GM23338 (cell line): Measurements from ENCODE around the gene DACH1. TPM values are rescaled to one million over a fixed set of nuclear protein-coding genes. Genes with fewer than 3 reads are reported as not detected.
A peak's percentile ranks its signal among the peaks of the same experiment; 100 is the strongest.

Source experiments
- ATAC-seq: fragments of 200-7000 bp; cut with Tn5 transposase; 3 replicates; pipeline ENCODE4 v1.9.1; 2020
- DNase-seq: peaks from one replicate; pipeline ENCODE4 v3.0.0-alpha.2; 2015; ENCODE audit warnings: low spot score
- H2AFZ ChIP-seq: fragments of 200-600 bp; sonication (generic); 2 replicates; pipeline ENCODE4 v1.8.0; 2016; ENCODE audit warnings: antibody characterized with exemption, mild to moderate bottlenecking, moderate library complexity
- H3F3A ChIP-seq: fragments of 200-600 bp; sonication (generic); replicated peaks from 2 replicates; pipeline ENCODE4 v1.8.0; 2017; ENCODE audit warnings: antibody characterized with exemption, mixed run types, low read depth
- H3K27ac ChIP-seq: fragments of 200-600 bp; sonication (generic); 2 replicates; pipeline ENCODE4 v1.6.1; 2016; ENCODE audit warnings: low read depth
- H3K27me3 ChIP-seq: fragments of 200-600 bp; sonication (generic); 2 replicates; pipeline ENCODE4 v1.8.0; 2016; ENCODE audit warnings: mild to moderate bottlenecking, mixed run types, moderate library complexity; ENCODE audit not compliant: insufficient read depth
- H3K36me3 ChIP-seq: fragments of 200-600 bp; sonication (generic); 2 replicates; pipeline ENCODE4 v1.8.0; 2016; ENCODE audit warnings: mild to moderate bottlenecking; ENCODE audit not compliant: insufficient read depth
- H3K4me1 ChIP-seq: fragments of 200-600 bp; sonication (generic); 2 replicates; pipeline ENCODE4 v1.8.0; 2016; ENCODE audit warnings: mild to moderate bottlenecking, moderate library complexity; ENCODE audit not compliant: insufficient read depth
- H3K4me2 ChIP-seq: fragments of 200-600 bp; sonication (generic); 2 replicates; pipeline ENCODE4 v1.7.1; 2017; ENCODE audit warnings: mixed run types
- H3K4me3 ChIP-seq: fragments of 200-600 bp; sonication (generic); 2 replicates; pipeline ENCODE4 v1.6.1; 2016; ENCODE audit warnings: mixed run types
- H3K79me2 ChIP-seq: fragments of 200-600 bp; sonication (generic); replicated peaks from 2 replicates; pipeline ENCODE4 v1.8.0; 2017; ENCODE audit warnings: mild to moderate bottlenecking; ENCODE audit not compliant: insufficient read depth
- H3K9me2 ChIP-seq: fragments of 200-600 bp; sonication (generic); 2 replicates; pipeline ENCODE4 v1.8.0; 2017; ENCODE audit not compliant: insufficient read depth
- H4K20me1 ChIP-seq: fragments of 200-600 bp; sonication (generic); replicated peaks from 2 replicates; pipeline ENCODE4 v1.8.0; 2017; ENCODE audit warnings: mild to moderate bottlenecking; ENCODE audit not compliant: insufficient read depth
- H3K27ac Mint-ChIP-seq: 2 replicates; pipeline ENCODE4 v1.8.0; 2020; ENCODE audit warnings: inconsistent platforms, mild to moderate bottlenecking, moderate library complexity, mixed read lengths
- H3K27me3 Mint-ChIP-seq: 3 replicates; pipeline ENCODE4 v1.8.0; 2022; ENCODE audit warnings: low read depth, mild to moderate bottlenecking, moderate library complexity, mixed read lengths, inconsistent platforms; ENCODE audit not compliant: insufficient read depth, poor library complexity
- H3K36me3 Mint-ChIP-seq: 3 replicates; pipeline ENCODE4 v1.8.0; 2021; ENCODE audit warnings: low read depth, mild to moderate bottlenecking, inconsistent platforms, moderate library complexity, mixed read lengths
- H3K4me1 Mint-ChIP-seq: 3 replicates; pipeline ENCODE4 v1.8.0; 2020; ENCODE audit warnings: mild to moderate bottlenecking, inconsistent platforms, mixed read lengths
- H3K4me3 Mint-ChIP-seq: 3 replicates; pipeline ENCODE4 v1.8.0; 2021; ENCODE audit warnings: moderate library complexity, mild to moderate bottlenecking, inconsistent platforms, mixed read lengths
- H3K9me3 Mint-ChIP-seq: 3 replicates; pipeline ENCODE4 v1.8.0; 2020; ENCODE audit warnings: moderate library complexity, mild to moderate bottlenecking, inconsistent platforms, mixed read lengths
- CREB1 ChIP-seq: fragments of 250-450 bp; sonication (Bioruptor Pico); IDR thresholded peaks from 2 replicates; pipeline ENCODE4 v1.5.0; 2020; ENCODE audit warnings: low read depth, mild to moderate bottlenecking, moderate library complexity
- EZH2phosphoT487 ChIP-seq: fragments of 200-600 bp; sonication (generic); IDR thresholded peaks from one replicate; pipeline ENCODE4 v1.8.1; 2018; ENCODE audit warnings: antibody characterized with exemption; ENCODE audit not compliant: unreplicated experiment
- JUNB ChIP-seq: IDR thresholded peaks from one replicate; pipeline ENCODE4 v1.6.1; 2016; ENCODE audit warnings: antibody characterized with exemption; ENCODE audit not compliant: unreplicated experiment
- POLR2AphosphoS5 ChIP-seq: IDR thresholded peaks from 2 replicates; pipeline ENCODE4 v1.6.1; 2016; ENCODE audit warnings: antibody characterized with exemption, low read depth
- STAT1 ChIP-seq: IDR thresholded peaks from one replicate; pipeline ENCODE4 v1.6.1; 2016; ENCODE audit warnings: antibody characterized with exemption; ENCODE audit not compliant: unreplicated experiment
- ZNF114 ChIP-seq: fragments of 250-450 bp; sonication (Bioruptor Pico); IDR thresholded peaks from 2 replicates; pipeline ENCODE4 v1.5.0; 2020; ENCODE audit warnings: mild to moderate bottlenecking, moderate library complexity
- ZNF331 ChIP-seq: fragments of 250-450 bp; sonication (Bioruptor Pico); IDR thresholded peaks from 2 replicates; pipeline ENCODE4 v1.5.0; 2020; ENCODE audit warnings: low read depth, mild to moderate bottlenecking, moderate library complexity
- polyA plus RNA-seq: library from polyadenylated mRNA; unstranded; fragments of >200 nt; fragmentation: Nextera tagmentation; extraction: Ambion mirVana; gene quantifications from 2 replicates; pipeline ENCODE4 v1.2.1, GENCODE V29; 2016
- total RNA-seq: library from RNA; depleted of rRNA; stranded (reverse); fragments of >200 nt; shearing (Covaris generic); gene quantifications from 2 replicates; pipeline ENCODE4 v1.2.3, GENCODE V29; 2014
- TF ChIP-seq, protein P1 (sequence below): fragments of 250-450 bp; sonication (Bioruptor Pico); IDR thresholded peaks from 2 replicates; pipeline ENCODE4 v1.5.0; 2020; ENCODE audit warnings: mild to moderate bottlenecking, moderate library complexity
- TF ChIP-seq, protein P2 (sequence below): IDR thresholded peaks from 2 replicates; pipeline ENCODE4 v1.6.1; 2016; ENCODE audit warnings: antibody characterized with exemption
- TF ChIP-seq, protein P3 (sequence below): IDR thresholded peaks from one replicate; pipeline ENCODE4 v1.6.1; 2018; ENCODE audit warnings: antibody characterized with exemption; ENCODE audit not compliant: unreplicated experiment
- TF ChIP-seq, protein P4 (sequence below), 2 experiments: fragments of 200-600 bp in 1 of 2; sonication (generic) in 1 of 2; conservative IDR thresholded peaks; 2 replicates each; pipeline versions ENCODE4 v1.5.1 to v1.6.1; 2016 to 2017; ENCODE audit warnings: antibody characterized with exemption in 2 of 2, low read depth in 2 of 2, mild to moderate bottlenecking in 2 of 2, moderate library complexity in 1 of 2

DACH1 gene
- total and polyA plus RNA-seq, 2 experiments from 2014 or later, result 0.45 to 0.57 TPM

DNA sequence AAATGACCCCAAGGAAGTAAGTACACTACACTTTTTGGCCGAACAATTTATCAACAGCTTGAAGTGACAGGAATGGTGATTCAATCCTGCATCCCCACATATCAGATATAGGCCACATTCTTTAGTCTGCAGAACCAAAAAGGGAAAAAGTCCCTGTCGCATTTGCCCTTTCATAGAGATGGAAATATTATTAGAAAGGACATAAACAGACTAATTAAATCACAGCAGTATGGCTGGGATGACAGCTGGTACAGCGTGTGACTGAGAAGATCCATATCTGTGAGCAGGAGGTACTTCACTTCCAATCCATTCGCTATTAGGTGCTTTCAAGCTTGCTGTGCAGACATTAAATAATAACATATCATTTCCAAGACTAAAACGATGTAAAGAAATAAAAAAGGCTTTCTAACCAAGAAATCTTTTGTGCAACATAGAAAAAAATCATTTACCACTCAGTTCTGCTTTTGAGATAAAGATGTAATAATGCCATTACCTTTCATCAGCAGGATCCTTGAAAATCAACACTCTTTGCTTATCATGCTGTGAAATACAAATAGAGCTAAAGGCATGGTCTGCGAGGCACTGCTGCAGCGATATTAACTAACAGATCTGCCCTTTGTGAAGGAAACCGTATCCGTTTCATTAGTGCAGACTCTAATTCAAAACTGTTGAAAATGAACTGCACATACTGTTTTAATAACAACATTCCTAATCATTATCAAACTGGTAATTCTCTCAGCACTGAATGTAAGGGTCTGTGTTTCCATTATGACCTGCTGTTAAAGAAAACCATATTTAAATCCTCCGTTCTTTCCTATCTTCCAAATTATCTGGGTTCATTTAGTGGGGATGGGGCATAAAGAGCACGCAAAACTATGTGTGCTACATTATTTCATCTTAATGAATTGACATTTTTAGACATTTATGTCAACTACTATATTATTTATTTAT is 245.6 kb downstream of the DACH1 start:
- Histone ChIP-seq H3K9me2 (no peaks in the 10 kb centered on the region), H2AFZ (no peak overlapping the region), H3F3A (no peaks in the 10 kb centered on the region), H3K4me3 (no peak overlapping the region), H3K79me2 (no peaks in the 10 kb centered on the region), H3K4me2 (no peak overlapping the region), H3K4me1 (0 out of 2 replicates have a peak, but pooled peaks cover 6% of the 10 kb centered on the region), H3K27me3 (no peaks in the 10 kb centered on the region), H4K20me1 (no peaks in the 10 kb centered on the region), H3K36me3 (no peaks in the 10 kb centered on the region), H3K27ac (no peak overlapping the region)
- H3K36me3 Mint-ChIP-seq, result no peaks in the 10 kb centered on the region
- no peak overlapping the region for H3K4me3 Mint-ChIP-seq
- ATAC-seq, result no peak; the same call in 2 of the 3 replicates
- no peaks in the 10 kb centered on the region for H3K27me3 Mint-ChIP-seq
- peaks cover 12% of the 10 kb centered on the region for H3K4me1 Mint-ChIP-seq
- DNase-seq, result peak; percentile 6
- H3K27ac Mint-ChIP-seq, result no peak overlapping the region
- TF ChIP-seq, protein P1, sequence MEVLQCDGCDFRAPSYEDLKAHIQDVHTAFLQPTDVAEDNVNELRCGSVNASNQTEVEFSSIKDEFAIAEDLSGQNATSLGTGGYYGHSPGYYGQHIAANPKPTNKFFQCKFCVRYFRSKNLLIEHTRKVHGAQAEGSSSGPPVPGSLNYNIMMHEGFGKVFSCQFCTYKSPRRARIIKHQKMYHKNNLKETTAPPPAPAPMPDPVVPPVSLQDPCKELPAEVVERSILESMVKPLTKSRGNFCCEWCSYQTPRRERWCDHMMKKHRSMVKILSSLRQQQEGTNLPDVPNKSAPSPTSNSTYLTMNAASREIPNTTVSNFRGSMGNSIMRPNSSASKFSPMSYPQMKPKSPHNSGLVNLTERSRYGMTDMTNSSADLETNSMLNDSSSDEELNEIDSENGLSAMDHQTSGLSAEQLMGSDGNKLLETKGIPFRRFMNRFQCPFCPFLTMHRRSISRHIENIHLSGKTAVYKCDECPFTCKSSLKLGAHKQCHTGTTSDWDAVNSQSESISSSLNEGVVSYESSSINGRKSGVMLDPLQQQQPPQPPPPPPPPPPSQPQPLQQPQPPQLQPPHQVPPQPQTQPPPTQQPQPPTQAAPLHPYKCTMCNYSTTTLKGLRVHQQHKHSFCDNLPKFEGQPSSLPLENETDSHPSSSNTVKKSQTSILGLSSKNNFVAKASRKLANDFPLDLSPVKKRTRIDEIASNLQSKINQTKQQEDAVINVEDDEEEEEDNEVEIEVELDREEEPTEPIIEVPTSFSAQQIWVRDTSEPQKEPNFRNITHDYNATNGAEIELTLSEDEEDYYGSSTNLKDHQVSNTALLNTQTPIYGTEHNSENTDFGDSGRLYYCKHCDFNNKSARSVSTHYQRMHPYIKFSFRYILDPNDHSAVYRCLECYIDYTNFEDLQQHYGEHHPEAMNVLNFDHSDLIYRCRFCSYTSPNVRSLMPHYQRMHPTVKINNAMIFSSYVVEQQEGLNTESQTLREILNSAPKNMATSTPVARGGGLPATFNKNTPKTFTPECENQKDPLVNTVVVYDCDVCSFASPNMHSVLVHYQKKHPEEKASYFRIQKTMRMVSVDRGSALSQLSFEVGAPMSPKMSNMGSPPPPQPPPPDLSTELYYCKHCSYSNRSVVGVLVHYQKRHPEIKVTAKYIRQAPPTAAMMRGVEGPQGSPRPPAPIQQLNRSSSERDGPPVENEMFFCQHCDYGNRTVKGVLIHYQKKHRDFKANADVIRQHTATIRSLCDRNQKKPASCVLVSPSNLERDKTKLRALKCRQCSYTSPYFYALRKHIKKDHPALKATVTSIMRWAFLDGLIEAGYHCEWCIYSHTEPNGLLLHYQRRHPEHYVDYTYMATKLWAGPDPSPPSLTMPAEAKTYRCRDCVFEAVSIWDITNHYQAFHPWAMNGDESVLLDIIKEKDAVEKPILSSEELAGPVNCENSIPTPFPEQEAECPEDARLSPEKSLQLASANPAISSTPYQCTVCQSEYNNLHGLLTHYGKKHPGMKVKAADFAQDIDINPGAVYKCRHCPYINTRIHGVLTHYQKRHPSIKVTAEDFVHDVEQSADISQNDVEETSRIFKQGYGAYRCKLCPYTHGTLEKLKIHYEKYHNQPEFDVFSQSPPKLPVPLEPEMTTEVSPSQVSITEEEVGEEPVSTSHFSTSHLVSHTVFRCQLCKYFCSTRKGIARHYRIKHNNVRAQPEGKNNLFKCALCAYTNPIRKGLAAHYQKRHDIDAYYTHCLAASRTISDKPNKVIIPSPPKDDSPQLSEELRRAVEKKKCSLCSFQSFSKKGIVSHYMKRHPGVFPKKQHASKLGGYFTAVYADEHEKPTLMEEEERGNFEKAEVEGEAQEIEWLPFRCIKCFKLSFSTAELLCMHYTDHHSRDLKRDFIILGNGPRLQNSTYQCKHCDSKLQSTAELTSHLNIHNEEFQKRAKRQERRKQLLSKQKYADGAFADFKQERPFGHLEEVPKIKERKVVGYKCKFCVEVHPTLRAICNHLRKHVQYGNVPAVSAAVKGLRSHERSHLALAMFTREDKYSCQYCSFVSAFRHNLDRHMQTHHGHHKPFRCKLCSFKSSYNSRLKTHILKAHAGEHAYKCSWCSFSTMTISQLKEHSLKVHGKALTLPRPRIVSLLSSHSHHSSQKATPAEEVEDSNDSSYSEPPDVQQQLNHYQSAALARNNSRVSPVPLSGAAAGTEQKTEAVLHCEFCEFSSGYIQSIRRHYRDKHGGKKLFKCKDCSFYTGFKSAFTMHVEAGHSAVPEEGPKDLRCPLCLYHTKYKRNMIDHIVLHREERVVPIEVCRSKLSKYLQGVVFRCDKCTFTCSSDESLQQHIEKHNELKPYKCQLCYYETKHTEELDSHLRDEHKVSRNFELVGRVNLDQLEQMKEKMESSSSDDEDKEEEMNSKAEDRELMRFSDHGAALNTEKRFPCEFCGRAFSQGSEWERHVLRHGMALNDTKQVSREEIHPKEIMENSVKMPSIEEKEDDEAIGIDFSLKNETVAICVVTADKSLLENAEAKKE (CRISPR knock-in tag), result no peak
- no peak for TF ChIP-seq ZNF331 (CRISPR knock-in tag)
- TF ChIP-seq ZNF114 (CRISPR knock-in tag), result no peak
- no peak for TF ChIP-seq STAT1
- TF ChIP-seq POLR2AphosphoS5, result no peak
- TF ChIP-seq, protein P2, sequence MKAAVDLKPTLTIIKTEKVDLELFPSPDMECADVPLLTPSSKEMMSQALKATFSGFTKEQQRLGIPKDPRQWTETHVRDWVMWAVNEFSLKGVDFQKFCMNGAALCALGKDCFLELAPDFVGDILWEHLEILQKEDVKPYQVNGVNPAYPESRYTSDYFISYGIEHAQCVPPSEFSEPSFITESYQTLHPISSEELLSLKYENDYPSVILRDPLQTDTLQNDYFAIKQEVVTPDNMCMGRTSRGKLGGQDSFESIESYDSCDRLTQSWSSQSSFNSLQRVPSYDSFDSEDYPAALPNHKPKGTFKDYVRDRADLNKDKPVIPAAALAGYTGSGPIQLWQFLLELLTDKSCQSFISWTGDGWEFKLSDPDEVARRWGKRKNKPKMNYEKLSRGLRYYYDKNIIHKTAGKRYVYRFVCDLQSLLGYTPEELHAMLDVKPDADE, result no peak
- no peak for TF ChIP-seq CREB1
- no peak for TF ChIP-seq JUNB
- TF ChIP-seq, protein P3, sequence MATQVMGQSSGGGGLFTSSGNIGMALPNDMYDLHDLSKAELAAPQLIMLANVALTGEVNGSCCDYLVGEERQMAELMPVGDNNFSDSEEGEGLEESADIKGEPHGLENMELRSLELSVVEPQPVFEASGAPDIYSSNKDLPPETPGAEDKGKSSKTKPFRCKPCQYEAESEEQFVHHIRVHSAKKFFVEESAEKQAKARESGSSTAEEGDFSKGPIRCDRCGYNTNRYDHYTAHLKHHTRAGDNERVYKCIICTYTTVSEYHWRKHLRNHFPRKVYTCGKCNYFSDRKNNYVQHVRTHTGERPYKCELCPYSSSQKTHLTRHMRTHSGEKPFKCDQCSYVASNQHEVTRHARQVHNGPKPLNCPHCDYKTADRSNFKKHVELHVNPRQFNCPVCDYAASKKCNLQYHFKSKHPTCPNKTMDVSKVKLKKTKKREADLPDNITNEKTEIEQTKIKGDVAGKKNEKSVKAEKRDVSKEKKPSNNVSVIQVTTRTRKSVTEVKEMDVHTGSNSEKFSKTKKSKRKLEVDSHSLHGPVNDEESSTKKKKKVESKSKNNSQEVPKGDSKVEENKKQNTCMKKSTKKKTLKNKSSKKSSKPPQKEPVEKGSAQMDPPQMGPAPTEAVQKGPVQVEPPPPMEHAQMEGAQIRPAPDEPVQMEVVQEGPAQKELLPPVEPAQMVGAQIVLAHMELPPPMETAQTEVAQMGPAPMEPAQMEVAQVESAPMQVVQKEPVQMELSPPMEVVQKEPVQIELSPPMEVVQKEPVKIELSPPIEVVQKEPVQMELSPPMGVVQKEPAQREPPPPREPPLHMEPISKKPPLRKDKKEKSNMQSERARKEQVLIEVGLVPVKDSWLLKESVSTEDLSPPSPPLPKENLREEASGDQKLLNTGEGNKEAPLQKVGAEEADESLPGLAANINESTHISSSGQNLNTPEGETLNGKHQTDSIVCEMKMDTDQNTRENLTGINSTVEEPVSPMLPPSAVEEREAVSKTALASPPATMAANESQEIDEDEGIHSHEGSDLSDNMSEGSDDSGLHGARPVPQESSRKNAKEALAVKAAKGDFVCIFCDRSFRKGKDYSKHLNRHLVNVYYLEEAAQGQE, result no peak
- TF ChIP-seq EZH2phosphoT487, result no peak
- TF ChIP-seq, protein P4, sequence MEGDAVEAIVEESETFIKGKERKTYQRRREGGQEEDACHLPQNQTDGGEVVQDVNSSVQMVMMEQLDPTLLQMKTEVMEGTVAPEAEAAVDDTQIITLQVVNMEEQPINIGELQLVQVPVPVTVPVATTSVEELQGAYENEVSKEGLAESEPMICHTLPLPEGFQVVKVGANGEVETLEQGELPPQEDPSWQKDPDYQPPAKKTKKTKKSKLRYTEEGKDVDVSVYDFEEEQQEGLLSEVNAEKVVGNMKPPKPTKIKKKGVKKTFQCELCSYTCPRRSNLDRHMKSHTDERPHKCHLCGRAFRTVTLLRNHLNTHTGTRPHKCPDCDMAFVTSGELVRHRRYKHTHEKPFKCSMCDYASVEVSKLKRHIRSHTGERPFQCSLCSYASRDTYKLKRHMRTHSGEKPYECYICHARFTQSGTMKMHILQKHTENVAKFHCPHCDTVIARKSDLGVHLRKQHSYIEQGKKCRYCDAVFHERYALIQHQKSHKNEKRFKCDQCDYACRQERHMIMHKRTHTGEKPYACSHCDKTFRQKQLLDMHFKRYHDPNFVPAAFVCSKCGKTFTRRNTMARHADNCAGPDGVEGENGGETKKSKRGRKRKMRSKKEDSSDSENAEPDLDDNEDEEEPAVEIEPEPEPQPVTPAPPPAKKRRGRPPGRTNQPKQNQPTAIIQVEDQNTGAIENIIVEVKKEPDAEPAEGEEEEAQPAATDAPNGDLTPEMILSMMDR (conservative IDR thresholded peaks at IDR 0.05; ENCODE audit: low read depth in 2 of 2), result no peak
- H3K9me3 Mint-ChIP-seq, result no peaks in the 10 kb centered on the region
